OCI-LY7 (cell line): ENCODE measurements around the gene UBFD1. TPM values are rescaled to one million over a fixed set of nuclear protein-coding genes. Genes with fewer than 3 reads are reported as not detected.
"Not testable (repeated sequence)": the region's sequence is repeated elsewhere in the genome, so short reads cannot be mapped to it uniquely, and the experiment has no call there.

Source experiments
- BruUV-seq: library from RNA; stranded (reverse); fragments of 400-500 nt; replicated peaks from 2 replicates; lab custom pipeline; 2021; lab: Mats Ljungman, UMichigan
- CTCF ChIA-PET: fragments of 300-600 bp; sonication (Branson Sonifier 250); formaldehyde crosslinking; loops from one replicate; lab custom pipeline; 2022; ENCODE audit warnings: antibody characterized with exemption; ENCODE audit not compliant: unreplicated experiment; lab: Charles Lee
- POLR2A ChIA-PET: fragments of 300-600 bp; sonication (Branson Sonifier 250); formaldehyde crosslinking; loops from one replicate; lab custom pipeline; 2022; ENCODE audit warnings: antibody characterized with exemption; lab: Charles Lee
- DNase-seq: peaks from one replicate; pipeline ENCODE4 v3.0.0-alpha.2; 2015; ENCODE audit warnings: low spot score
- H2AFZ ChIP-seq: fragments of 200-600 bp; sonication (generic), shearing (Covaris generic); 2 replicates; pipeline ENCODE4 v1.6.1; 2014; ENCODE audit warnings: mild to moderate bottlenecking, antibody characterized with exemption, low read length, moderate library complexity
- H3K27ac ChIP-seq: fragments of 200-600 bp; sonication (generic); 2 replicates; pipeline ENCODE4 v1.5.1; 2014; ENCODE audit warnings: mixed run types, low read depth, mild to moderate bottlenecking, moderate library complexity, low read length, inconsistent platforms; ENCODE audit not compliant: poor library complexity, severe bottlenecking
- H3K36me3 ChIP-seq: fragments of 200-600 bp; sonication (generic); 2 replicates; pipeline ENCODE4 v1.6.1; 2014; ENCODE audit warnings: mild to moderate bottlenecking, antibody characterized with exemption, low read length, moderate library complexity, mixed read lengths; ENCODE audit not compliant: insufficient read depth
- H3K4me1 ChIP-seq: fragments of 200-600 bp; sonication (generic); 2 replicates; pipeline ENCODE4 v1.5.1; 2014; ENCODE audit warnings: mild to moderate bottlenecking, low read length; ENCODE audit not compliant: insufficient read depth, poor library complexity, severe bottlenecking
- H3K4me2 ChIP-seq: fragments of 200-600 bp; sonication (generic); 2 replicates; pipeline ENCODE4 v1.6.1; 2014; ENCODE audit warnings: mild to moderate bottlenecking, low read length
- H3K4me3 ChIP-seq: fragments of 200-600 bp; sonication (generic); 2 replicates; pipeline ENCODE4 v1.5.1; 2014; ENCODE audit warnings: mild to moderate bottlenecking, low read depth, low read length; ENCODE audit not compliant: poor library complexity, severe bottlenecking
- H3K79me2 ChIP-seq: fragments of 200-600 bp; sonication (generic); 2 replicates; pipeline ENCODE4 v1.6.1; 2016; ENCODE audit warnings: low read depth, mild to moderate bottlenecking, low read length, moderate library complexity, mixed read lengths; ENCODE audit not compliant: insufficient read depth
- H3K9me2 ChIP-seq: fragments of 200-600 bp; sonication (generic); 2 replicates; pipeline ENCODE4 v1.6.1; 2016; ENCODE audit warnings: mild to moderate bottlenecking, low read length, mixed read lengths; ENCODE audit not compliant: insufficient read depth
- H3K9me3 ChIP-seq: fragments of 200-600 bp; sonication (generic); 2 replicates; pipeline ENCODE4 v1.6.1; 2014; ENCODE audit warnings: mild to moderate bottlenecking, mixed run types, low read length, mixed read lengths
- H4K20me1 ChIP-seq: fragments of 200-600 bp; sonication (generic); 2 replicates; pipeline ENCODE4 v1.6.1; 2014; ENCODE audit warnings: mild to moderate bottlenecking, antibody characterized with exemption, low read length, moderate library complexity, mixed read lengths; ENCODE audit not compliant: insufficient read depth
- EZH2phosphoT487 ChIP-seq: fragments of 200-600 bp; sonication (generic); IDR thresholded peaks from 2 replicates; pipeline ENCODE4 v1.6.1; 2018; ENCODE audit warnings: low read depth, borderline replicate concordance, mild to moderate bottlenecking, mixed run types, antibody characterized with exemption, low read length, moderate library complexity, mixed read lengths
- intact Hi-C: fragments of 100-400 bp; cut with micrococcal nuclease; formaldehyde crosslinking; loops from one replicate; pipeline ENCODE4 v1.10.0; 2022; ENCODE audit not compliant: unreplicated experiment
- total RNA-seq, 2 experiments: library from RNA; depleted of rRNA in 1 of 2; stranded (reverse); fragments of >200 nt in 1 of 2; shearing (Covaris generic) in 1 of 2; gene quantifications; 2 replicates each; pipeline ENCODE4 v1.2.3, GENCODE V29; 2014 to 2022
- TF ChIP-seq, protein P1 (sequence below): fragments of 200-600 bp; sonication (generic); conservative IDR thresholded peaks from 2 replicates; pipeline ENCODE4 v1.5.1; 2014; ENCODE audit warnings: mild to moderate bottlenecking, antibody characterized with exemption, low read length, moderate library complexity, mixed read lengths

UBFD1 gene
- total RNA-seq, 2 experiments from 2014 or later, result 42.4 to 67.1 TPM

DNA sequence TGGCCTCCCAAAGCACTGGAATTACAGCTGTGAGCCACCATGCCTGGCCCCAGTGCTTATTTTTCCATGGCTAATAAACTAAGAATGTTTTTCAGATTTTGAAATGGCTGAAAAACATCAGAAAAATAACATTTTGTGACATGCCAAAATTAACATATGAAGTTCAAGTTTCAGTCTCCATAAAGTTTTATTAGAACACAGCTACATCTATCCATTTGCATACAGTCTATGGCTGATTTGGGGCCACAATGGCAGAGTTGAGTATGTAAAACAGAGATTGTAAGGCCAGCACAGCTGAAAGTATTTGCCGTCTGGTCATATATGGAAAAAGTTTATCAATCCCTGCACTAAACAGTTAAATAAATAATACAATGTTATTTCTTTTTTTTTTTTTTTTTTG, 52.4 kb downstream of the UBFD1 start:
- Histone ChIP-seq H3K9me3 (no peaks in the 10 kb centered on the region), H3K36me3 (peaks cover 70% of the 10 kb centered on the region), H4K20me1 (no peaks in the 10 kb centered on the region), H3K9me2 (no peaks in the 10 kb centered on the region), H3K27ac (no peak overlapping the region), H3K4me3 (no peak overlapping the region), H3K4me2 (no peak overlapping the region), H2AFZ (no peak overlapping the region), H3K4me1 (no peaks in the 10 kb centered on the region), H3K79me2 (no peaks in the 10 kb centered on the region)
- TF ChIP-seq, protein P1, sequence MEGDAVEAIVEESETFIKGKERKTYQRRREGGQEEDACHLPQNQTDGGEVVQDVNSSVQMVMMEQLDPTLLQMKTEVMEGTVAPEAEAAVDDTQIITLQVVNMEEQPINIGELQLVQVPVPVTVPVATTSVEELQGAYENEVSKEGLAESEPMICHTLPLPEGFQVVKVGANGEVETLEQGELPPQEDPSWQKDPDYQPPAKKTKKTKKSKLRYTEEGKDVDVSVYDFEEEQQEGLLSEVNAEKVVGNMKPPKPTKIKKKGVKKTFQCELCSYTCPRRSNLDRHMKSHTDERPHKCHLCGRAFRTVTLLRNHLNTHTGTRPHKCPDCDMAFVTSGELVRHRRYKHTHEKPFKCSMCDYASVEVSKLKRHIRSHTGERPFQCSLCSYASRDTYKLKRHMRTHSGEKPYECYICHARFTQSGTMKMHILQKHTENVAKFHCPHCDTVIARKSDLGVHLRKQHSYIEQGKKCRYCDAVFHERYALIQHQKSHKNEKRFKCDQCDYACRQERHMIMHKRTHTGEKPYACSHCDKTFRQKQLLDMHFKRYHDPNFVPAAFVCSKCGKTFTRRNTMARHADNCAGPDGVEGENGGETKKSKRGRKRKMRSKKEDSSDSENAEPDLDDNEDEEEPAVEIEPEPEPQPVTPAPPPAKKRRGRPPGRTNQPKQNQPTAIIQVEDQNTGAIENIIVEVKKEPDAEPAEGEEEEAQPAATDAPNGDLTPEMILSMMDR, result no peak
- TF ChIP-seq EZH2phosphoT487, result no peak
- no TSS peak for BruUV-seq
- CTCF ChIA-PET, result no interaction called here
- intact Hi-C loops, result no loop called here
- DNase-seq, result no peak
- POLR2A ChIA-PET, result no interaction called here

DNA sequence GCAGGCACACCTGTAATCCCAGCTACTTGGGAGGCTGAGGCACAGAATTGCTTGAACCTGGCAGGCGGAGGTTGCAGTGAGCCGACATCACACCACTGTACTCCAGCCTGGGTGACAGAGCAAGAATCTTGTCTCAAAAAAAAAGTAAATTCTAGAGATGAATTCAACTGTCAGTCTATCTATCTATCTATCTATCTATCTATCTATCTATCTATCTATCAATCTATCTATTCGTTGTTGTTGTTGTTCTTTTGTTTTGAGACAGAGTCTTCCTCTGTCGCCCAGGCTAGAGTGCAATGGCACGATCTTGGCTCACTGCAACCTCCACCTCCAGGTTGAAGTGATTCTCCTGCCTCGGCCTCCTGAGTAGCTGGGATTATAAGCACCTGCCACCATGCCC, 53.4 kb downstream of the UBFD1 start:
- H3K27ac ChIP-seq, H3K9me2 ChIP-seq, POLR2A ChIA-PET, H2AFZ ChIP-seq, H3K4me2 ChIP-seq, intact Hi-C loops, H3K4me1 ChIP-seq, CTCF ChIA-PET, BruUV-seq, H3K9me3 ChIP-seq, H3K4me3 ChIP-seq, H3K79me2 ChIP-seq, H4K20me1 ChIP-seq, DNase-seq: not testable (repeated sequence)
- H3K36me3 ChIP-seq, result peaks cover 72% of the 10 kb centered on the region

DNA sequence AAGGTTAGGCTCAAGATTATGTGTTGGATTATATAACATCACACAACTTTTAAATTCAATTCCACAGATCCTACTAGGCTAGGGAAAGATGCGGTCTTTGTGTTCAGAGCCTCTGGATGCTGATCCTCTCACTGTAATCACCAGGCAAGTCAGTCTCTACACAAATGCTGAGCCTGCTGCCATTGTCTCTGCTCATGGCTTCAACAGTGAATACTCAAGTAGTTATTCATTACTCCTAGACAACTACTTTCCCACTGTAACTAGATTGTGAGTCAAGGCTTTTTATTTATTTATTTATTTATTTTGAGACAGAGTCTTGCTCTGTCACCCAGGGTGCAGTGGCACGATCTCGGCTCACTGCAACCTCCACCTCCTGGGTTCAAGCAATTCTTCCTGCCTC, 54.4 kb downstream of the UBFD1 start:
- BruUV-seq, result no TSS peak
- Histone ChIP-seq H3K4me3 (no peak overlapping the region), H4K20me1 (no peaks in the 10 kb centered on the region), H3K9me2 (no peaks in the 10 kb centered on the region), H3K4me2 (no peak overlapping the region), H3K27ac (no peak overlapping the region), H3K4me1 (no peaks in the 10 kb centered on the region), H3K79me2 (no peaks in the 10 kb centered on the region), H3K9me3 (no peaks in the 10 kb centered on the region), H2AFZ (no peak overlapping the region), H3K36me3 (peaks cover 76% of the 10 kb centered on the region)
- intact Hi-C loops, result no loop called here
- no peak for DNase-seq
- ChIA-PET CTCF (no interaction called here), POLR2A (no interaction called here)
- TF ChIP-seq, protein P1, result no peak
- TF ChIP-seq EZH2phosphoT487, result no peak
